NB4 (cell line): ENCODE data around the gene EIPR1.

ENCODE experiments used
- MYC ChIP-seq: IDR thresholded peaks from 2 replicates; pipeline ENCODE4 v1.6.1; 2011; ENCODE audit warnings: low read depth, low read length
- POLR2A ChIP-seq: IDR thresholded peaks from 2 replicates; pipeline ENCODE4 v1.6.1; 2011; ENCODE audit warnings: mild to moderate bottlenecking; ENCODE audit not compliant: insufficient read length; ENCODE audit errors: extremely low read depth

- TF ChIP-seq MYC, result no peak
- TF ChIP-seq POLR2A, result no peak
Observed at GRCh38 chr2:3376821-3377220, 797 bp downstream of the EIPR1 start.
